Measurements from ENCODE around the gene EFNA5. TPM values are rescaled to one million over a fixed set of nuclear protein-coding genes. Genes with fewer than 3 reads are reported as not detected.

EFNA5 gene
- total RNA-seq, 2 experiments from 2014 or later = not detected

GRCh38 chr5:107713228-107713627, 42.5 kb upstream of the EFNA5 start:
- DNase-seq (no peak), ATAC-seq (ENCODE audit: poor library complexity) (no peak)
- TF ChIP-seq CTCF (IDR thresholded peaks at IDR 0.05) = no peak
- POLR2A ChIA-PET = no interaction called here
- Histone ChIP-seq H3K27me3 (ENCODE audit: control insufficient read depth in 1 of 2, insufficient read depth in 2 of 2, low read length in 2 of 2) (no peaks in the 10 kb centered on the region), H3K36me3 (ENCODE audit: insufficient read depth, low read length) (no peaks in the 10 kb centered on the region), H3K4me1 (ENCODE audit: insufficient read depth, low read length) (no peaks in the 10 kb centered on the region), H3K9me3 (ENCODE audit: control insufficient read depth in 1 of 2, insufficient read depth in 1 of 2, low read length in 2 of 2) (no peaks in the 10 kb centered on the region), H3K4me3 (ENCODE audit: low read length) (no peak overlapping the region), H3K27ac (ENCODE audit: low read depth in 1 of 2, low read length in 2 of 2) (no peak overlapping the region)
- intact Hi-C loops (cut with DNase I, micrococcal nuclease) = no loop called here
- H3K36me3 Mint-ChIP-seq (ENCODE audit: low read depth) = no peaks in the 10 kb centered on the region
- peaks cover 18% of the 10 kb centered on the region for H3K27me3 Mint-ChIP-seq
- H3K27ac Mint-ChIP-seq = no peak overlapping the region
- H3K4me3 Mint-ChIP-seq = no peak overlapping the region
- H3K4me1 Mint-ChIP-seq (ENCODE audit: low read depth) = no peaks in the 10 kb centered on the region
- peaks cover 4% of the 10 kb centered on the region for H3K9me3 Mint-ChIP-seq
- CTCF ChIA-PET = no interaction called here

DNA sequence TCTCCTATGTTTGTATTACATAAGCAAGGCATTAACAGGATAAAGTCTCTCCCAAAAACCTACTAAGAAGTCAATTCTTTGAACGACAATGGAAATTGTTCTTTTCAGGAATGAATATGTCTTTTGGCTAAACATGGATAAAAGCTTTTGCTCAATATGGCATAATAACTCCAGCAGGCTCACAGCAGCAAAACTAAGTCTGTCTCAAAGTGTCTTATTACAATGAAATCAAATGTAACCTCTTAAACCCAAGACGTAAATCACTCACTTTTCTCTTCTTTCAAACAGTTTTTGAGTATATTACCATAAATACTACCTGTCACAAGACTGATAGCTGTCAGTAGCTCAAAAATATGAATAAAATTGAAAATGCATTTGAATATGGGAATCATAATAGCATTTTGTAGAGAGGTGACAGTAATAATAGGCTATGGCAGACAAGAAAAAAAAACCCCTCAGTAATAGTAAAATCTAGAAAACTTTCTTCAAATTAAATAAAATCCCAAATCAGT, 41.7 kb upstream of the EFNA5 start:
- ChIA-PET CTCF (no interaction called here), POLR2A (no interaction called here)
- no peaks in the 10 kb centered on the region for H3K36me3 Mint-ChIP-seq (ENCODE audit: low read depth)
- no peaks in the 10 kb centered on the region for H3K36me3 ChIP-seq (ENCODE audit: insufficient read depth, low read length)
- H3K4me1 ChIP-seq (ENCODE audit: insufficient read depth, low read length) = no peaks in the 10 kb centered on the region
- H3K9me3 Mint-ChIP-seq = peaks cover 9% of the 10 kb centered on the region
- no peak for TF ChIP-seq CTCF (IDR thresholded peaks at IDR 0.05)
- ATAC-seq (ENCODE audit: poor library complexity) (no peak), DNase-seq (no peak)
- no peaks in the 10 kb centered on the region for H3K27me3 ChIP-seq (ENCODE audit: control insufficient read depth in 1 of 2, insufficient read depth in 2 of 2, low read length in 2 of 2)
- no peaks in the 10 kb centered on the region for H3K4me1 Mint-ChIP-seq (ENCODE audit: low read depth)
- H3K9me3 ChIP-seq (ENCODE audit: control insufficient read depth in 1 of 2, insufficient read depth in 1 of 2, low read length in 2 of 2) = no peaks in the 10 kb centered on the region
- intact Hi-C loops (cut with DNase I, micrococcal nuclease) = no loop called here
- no peak overlapping the region for H3K4me3 Mint-ChIP-seq
- no peak overlapping the region for H3K27ac Mint-ChIP-seq
- no peak overlapping the region for H3K4me3 ChIP-seq (ENCODE audit: low read length)
- no peak overlapping the region for H3K27ac ChIP-seq (ENCODE audit: low read depth in 1 of 2, low read length in 2 of 2)
- peaks cover 18% of the 10 kb centered on the region for H3K27me3 Mint-ChIP-seq

DNA sequence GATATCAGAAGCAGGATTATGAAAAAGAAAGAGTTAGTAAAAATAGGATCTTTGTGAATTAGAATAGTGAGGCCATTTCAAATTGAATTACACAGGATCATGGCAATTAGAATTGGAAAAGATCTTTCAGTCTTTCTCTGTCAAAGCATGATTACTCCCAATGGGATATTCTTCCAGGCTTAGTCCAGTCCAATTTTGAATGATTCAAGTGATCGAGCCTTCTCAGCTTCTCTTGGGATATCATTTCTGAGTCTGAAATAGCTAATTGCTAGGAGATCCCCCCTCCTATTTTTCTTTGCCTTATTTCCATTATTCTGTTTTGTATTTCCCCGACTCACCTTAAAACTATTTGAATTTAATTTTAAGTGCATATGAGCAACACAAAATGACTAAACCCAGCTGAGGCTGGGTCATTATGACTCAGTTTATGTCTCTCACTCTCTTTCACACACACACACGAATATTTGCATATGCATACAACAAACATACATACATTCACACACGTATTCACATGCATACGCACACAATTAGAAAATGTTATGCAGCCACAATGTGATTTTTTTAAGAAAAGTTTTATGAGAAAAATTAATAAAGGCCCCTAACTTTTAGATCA, 34.8 kb upstream of the EFNA5 start:
- Histone ChIP-seq H3K36me3 (ENCODE audit: insufficient read depth, low read length) (no peaks in the 10 kb centered on the region), H3K9me3 (ENCODE audit: control insufficient read depth in 1 of 2, insufficient read depth in 1 of 2, low read length in 2 of 2) (no peaks in the 10 kb centered on the region), H3K4me1 (ENCODE audit: insufficient read depth, low read length) (no peaks in the 10 kb centered on the region), H3K27ac (ENCODE audit: low read depth in 1 of 2, low read length in 2 of 2) (no peak overlapping the region), H3K27me3 (ENCODE audit: control insufficient read depth in 1 of 2, insufficient read depth in 2 of 2, low read length in 2 of 2) (no peaks in the 10 kb centered on the region), H3K4me3 (ENCODE audit: low read length) (no peak overlapping the region)
- DNase-seq (no peak), ATAC-seq (ENCODE audit: poor library complexity) (no peak)
- H3K4me1 Mint-ChIP-seq (ENCODE audit: low read depth) = no peaks in the 10 kb centered on the region
- no peak for TF ChIP-seq CTCF (IDR thresholded peaks at IDR 0.05)
- H3K27me3 Mint-ChIP-seq = peaks cover 17% of the 10 kb centered on the region
- H3K9me3 Mint-ChIP-seq = peaks cover 7% of the 10 kb centered on the region
- H3K4me3 Mint-ChIP-seq = no peak overlapping the region
- POLR2A ChIA-PET = no interaction called here
- intact Hi-C loops (cut with DNase I, micrococcal nuclease) = no loop called here
- H3K27ac Mint-ChIP-seq = no peak overlapping the region
- CTCF ChIA-PET = no interaction called here
- no peaks in the 10 kb centered on the region for H3K36me3 Mint-ChIP-seq (ENCODE audit: low read depth)

Measured in CD4-positive, alpha-beta T cell (primary cell).